Heart right ventricle (tissue), 16 donors: ENCODE measurements around the gene CRB2. TPM values are rescaled to one million over a fixed set of nuclear protein-coding genes. Genes with fewer than 3 reads are reported as not detected.

Experiments
- ATAC-seq, 8 donors: fragments of 200-7000 bp; cut with Tn5 transposase; one replicate each; pipeline ENCODE4 v1.9.1; 2020; ENCODE audit warnings: mild to moderate bottlenecking in 8 of 8, moderate library complexity in 8 of 8, moderate number of reproducible peaks in 1 of 8
- DNase-seq, 2 donors: peaks; one replicate each; pipeline ENCODE4 v3.0.0-alpha.2; 2020
- H3K27ac ChIP-seq, 10 donors: fragments of 200-600 bp; sonication (generic) in 2 of 10; one replicate each; pipeline versions ENCODE4 v1.5.0 to v1.8.0; 2020 to 2022; ENCODE audit warnings: mild to moderate bottlenecking in 3 of 10
- H3K27me3 ChIP-seq, 7 donors: fragments of 200-600 bp; one replicate each; pipeline ENCODE4 v1.8.0; 2021 to 2022; ENCODE audit warnings: mild to moderate bottlenecking in 2 of 7
- H3K36me3 ChIP-seq, 9 donors: fragments of 200-600 bp; sonication (generic) in 1 of 9; one replicate each; pipeline versions ENCODE4 v1.5.0 to v1.8.0; 2020 to 2022; ENCODE audit warnings: mild to moderate bottlenecking in 2 of 9
- H3K4me1 ChIP-seq, 9 donors: fragments of 200-600 bp; sonication (generic) in 1 of 9; one replicate each; pipeline versions ENCODE4 v1.5.0 to v1.8.0; 2020 to 2022; ENCODE audit warnings: mild to moderate bottlenecking in 4 of 9
- H3K4me3 ChIP-seq, 10 donors: fragments of 200-600 bp; sonication (generic) in 2 of 10; one replicate each; pipeline versions ENCODE4 v1.5.0 to v1.8.0; 2020 to 2022; ENCODE audit warnings: mild to moderate bottlenecking in 7 of 10, moderate library complexity in 2 of 10
- H3K9me3 ChIP-seq, 11 donors: fragments of 200-600 bp in 10 of 11; sonication (generic) in 2 of 11; one replicate each; pipeline versions ENCODE4 v1.5.0 to v1.8.0; 2013 to 2022; ENCODE audit warnings: mild to moderate bottlenecking in 2 of 11, control low read depth in 1 of 11, moderate library complexity in 1 of 11
- CTCF ChIP-seq, 9 donors: fragments of 200-600 bp; sonication (generic) in 2 of 9; IDR thresholded peaks; one replicate each; pipeline versions ENCODE4 v1.5.0 to v1.8.0; 2021 to 2022; ENCODE audit warnings: antibody characterized with exemption in 9 of 9, mild to moderate bottlenecking in 5 of 9, moderate library complexity in 1 of 9
- WGBS, 2 donors: extraction: QIAGEN DNeasy Blood & Tissue Kit; methylation state at CpG; one replicate each; pipeline ENCODE4 v1.1.7; 2013; ENCODE audit warnings: inconsistent platforms in 1 of 2; 5-methylcytosine and 5-hydroxymethylcytosine counted together
- intact Hi-C, 10 donors: fragments of 100-400 bp; cut with DNase I; formaldehyde crosslinking; loops; one replicate each; pipeline versions ENCODE4 v1.11.1 to v1.14.2; 2022
- microRNA-seq, 2 donors: library from miRNA; unstranded; fragments of <30 nt; microRNA quantifications; one replicate each; pipeline ENCODE4 v1.2.0, GENCODE V29; 2021
- polyA plus RNA-seq, 2 donors: library from polyadenylated mRNA; stranded (reverse); fragments of 200-250 nt; gene quantifications; one replicate each; pipeline ENCODE4 v1.2.3, GENCODE V29; 2013
- total RNA-seq, 10 donors: library from RNA; stranded (reverse); fragmentation: NEBNext Ultra II Directional in 3 of 10; extraction: Animal tissue kit (Norgen Biotek cat#: 25700) in 3 of 10; gene quantifications; one replicate each; pipeline versions ENCODE4 v1.2.1 to v1.2.4, GENCODE V29; 2021 to 2023
- donor health status: Arrhythmogenic right ventricular cardiomyopathy.
- donor health status: ischemic (EF 13 %, LVEDD 7.1; RV severe dilation, severe dysfunction).
- donor health status: healthy with polysubstance abuse.
- donor health status: DM: no; HTN: yes; CAD: no.
- donor health status: DM: no; HTN: no; CAD: no.
- donor health status: ischemic (EF 25% LVEDD 6.9; RV normal size, moderate dysfunction).
- donor health status: ischemic (EF 25% LVEDD 5.7; RV mildly dilated, moderate dysfunction).
- donor health status: healthy.
- donor health status: DM: yes; HTN: yes; CAD: no.
- donor health status: Ischemic cardiomyopathy.
- donor health status: ischemic (EF 35%, LVEDD 5.7; RV mildly dilated, moderate dysfunction).
- donor health status: nonischemic (EF 11% LVEDD 7.7; RV severe dilation, severe dysfunction).
- donor health status: DM: yes; HTN: yes; CAD: no.
- donor health status: PGD.
- donor health status: ischemic (EF 29% LVEDD 5.4; RV normal size, mild dysfunction).
- donor health status: nonischemic (EF 23%, LVEDD 6.1; RV moderate dilation, normal function).

The CRB2 gene
- total and polyA plus RNA-seq, 12 donors, result 0.01 to 0.24 (median 0.09) TPM; not detected in 9

GRCh38 chr9:123425836-123426365 is 69.9 kb downstream of the CRB2 start:
- Histone ChIP-seq H3K4me1 (no peaks in the 10 kb centered on the region), H3K27ac (no peak overlapping the region), H3K27me3 (no peaks in the 10 kb centered on the region), H3K9me3 (peaks cover 0 to 18% (median 0%) of the 10 kb centered on the region in 11 donors), H3K4me3 (no peak overlapping the region), H3K36me3 (peaks cover 0 to 38% (median 3%) of the 10 kb centered on the region in 9 donors)
- intact Hi-C loops, result loop anchor here in 1 of 10 donors (10.0 kb wide), 1 partner anchor 619 kb away; no protein-coding TSS in a partner anchor
- DNase-seq (no peak), ATAC-seq (no peak)
- no peak for TF ChIP-seq CTCF (IDR thresholded peaks at IDR 0.05)
- WGBS, 2 donors, result 81 to 91% methylated on average over 6 of the region's 6 CpGs

GRCh38 chr9:123426406-123426805 is 70.4 kb downstream of the CRB2 start:
- Histone ChIP-seq H3K36me3 (peaks cover 0 to 38% (median 3%) of the 10 kb centered on the region in 9 donors), H3K4me3 (no peak overlapping the region), H3K4me1 (no peaks in the 10 kb centered on the region), H3K27me3 (no peaks in the 10 kb centered on the region), H3K27ac (no peak overlapping the region), H3K9me3 (peaks cover 0 to 18% (median 0%) of the 10 kb centered on the region in 11 donors)
- TF ChIP-seq CTCF (IDR thresholded peaks at IDR 0.05), result no peak
- intact Hi-C loops, result loop anchor here in 1 of 10 donors (10.0 kb wide), 1 partner anchor 618 kb away; no protein-coding TSS in a partner anchor
- DNase-seq (no peak), ATAC-seq (no peak)
- 91 to 93% methylated on average over 2 of the region's 2 CpGs for WGBS, 2 donors

Small RNA genes within 50 kb of the gene (microRNA-seq; reads per million reads assigned to microRNA genes)
- gene MIR601, result 0 reads per million in 2 donors

Other genes starting within 250 kb of the CRB2 start
- 10 to 100 TPM; 10.5 to 22.2 (median 13.8) TPM for gene STRBP, start 87.6 kb upstream of the CRB2 start, total RNA-seq
- 10 to 100 TPM; 11.4 to 15.2 TPM for gene STRBP, start 87.6 kb upstream of the CRB2 start, polyA plus RNA-seq